Measurements from ENCODE around the gene TOMM5. TPM values are rescaled to one million over a fixed set of nuclear protein-coding genes. Genes with fewer than 3 reads are reported as not detected.

The TOMM5 gene
- total RNA-seq, 1 experiment from 2014 or later: 161 TPM

DNA sequence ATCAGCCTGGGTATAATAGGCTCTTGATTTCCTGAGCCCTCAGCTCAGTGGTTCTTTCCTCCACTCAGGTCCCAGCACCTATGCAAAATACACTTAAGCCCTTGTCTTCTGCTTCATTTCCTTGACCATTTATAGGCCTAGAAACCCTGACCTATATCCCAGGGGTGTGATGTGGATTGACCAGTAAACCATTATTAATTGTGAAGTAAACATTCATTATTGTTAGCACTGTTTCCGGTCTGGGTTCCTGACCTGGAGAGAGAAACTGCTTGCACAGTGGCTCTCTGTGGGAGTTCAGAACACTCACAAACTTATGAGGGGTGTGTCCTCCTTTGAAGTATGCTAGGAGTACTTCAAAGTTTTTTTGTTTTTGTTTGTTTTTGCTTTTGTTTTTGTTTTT, 19.6 kb upstream of the TOMM5 start:
- Histone ChIP-seq H3K9me2 (ENCODE audit: insufficient read depth) (no peaks in the 10 kb centered on the region), H4K20me1 (ENCODE audit: insufficient read depth) (no peaks in the 10 kb centered on the region), H3K79me2 (ENCODE audit: insufficient read depth, low read length) (no peaks in the 10 kb centered on the region), H3K4me3 (replicated peaks in 1 of 2; ENCODE audit: low read depth in 1 of 2, low read length in 2 of 2) (no peak overlapping the region), H3K27ac (ENCODE audit: low read depth, low read length) (no peak overlapping the region), H3K36me3 (ENCODE audit: control insufficient read depth in 1 of 2, insufficient read depth in 2 of 2, low read length in 2 of 2) (no peaks in the 10 kb centered on the region), H3K4me2 (ENCODE audit: low read length) (no peak overlapping the region), H3K9me3 (ENCODE audit: control insufficient read depth in 1 of 2, insufficient read depth in 1 of 2, low read depth in 1 of 2, low read length in 2 of 2) (no peaks in the 10 kb centered on the region), H3K27me3 (ENCODE audit: insufficient read depth, low read length) (peaks cover 9% of the 10 kb centered on the region; the same call in 1 of the 2 replicates), H3K4me1 (ENCODE audit: control insufficient read depth in 1 of 2, insufficient read depth in 2 of 2, low read length in 2 of 2) (no peaks in the 10 kb centered on the region), H3K9ac (ENCODE audit: low read length) (no peak overlapping the region), H2AFZ (ENCODE audit: low read depth, low read length, poor library complexity, severe bottlenecking) (no peak overlapping the region)
- DNase-seq (ENCODE audit: low read depth, low spot score): no peak
- intact Hi-C loops (cut with micrococcal nuclease): no loop called here
- CTCF ChIA-PET: no interaction called here
- POLR2A ChIA-PET: no interaction called here
- RAD21 ChIA-PET (ENCODE audit: low non-redundant PET in 1 of 2, low total read pairs in 2 of 2, uncharacterized antibody in 2 of 2, unreplicated experiment in 2 of 2): no interaction called here
- BruUV-seq (replicated peaks): no TSS peak
- no peak for TF ChIP-seq ELF1 (IDR thresholded peaks at IDR 0.05; ENCODE audit: borderline replicate concordance, low read depth)
- TF ChIP-seq, protein P1, sequence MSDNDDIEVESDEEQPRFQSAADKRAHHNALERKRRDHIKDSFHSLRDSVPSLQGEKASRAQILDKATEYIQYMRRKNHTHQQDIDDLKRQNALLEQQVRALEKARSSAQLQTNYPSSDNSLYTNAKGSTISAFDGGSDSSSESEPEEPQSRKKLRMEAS (IDR thresholded peaks at IDR 0.05): no peak
- no peak for TF ChIP-seq EZH2 (IDR thresholded peaks at IDR 0.05)
- TF ChIP-seq POLR2A (IDR thresholded peaks at IDR 0.05; ENCODE audit: borderline replicate concordance, extremely low read depth, insufficient read depth, insufficient read length): no peak
- no peak for ATAC-seq

DNA sequence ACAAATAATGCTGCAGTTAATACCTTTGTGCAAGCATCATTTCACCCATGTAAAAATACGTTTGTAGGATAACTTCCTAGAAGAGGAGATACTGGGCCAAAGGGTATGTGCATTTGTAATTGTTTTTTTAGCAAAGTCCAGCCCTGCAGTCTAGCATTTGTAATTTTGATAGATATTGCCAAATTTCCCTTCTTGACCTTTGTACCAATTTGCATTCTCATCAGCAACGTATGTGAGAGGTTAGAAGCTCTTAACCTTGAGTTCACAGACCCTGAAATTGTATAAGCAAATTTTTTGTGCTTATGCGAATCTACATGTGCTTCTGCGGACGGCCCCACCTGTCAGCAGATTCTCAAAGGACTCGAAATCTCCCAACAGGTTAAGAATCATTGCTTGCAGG, 18.6 kb upstream of the TOMM5 start:
- no peak overlapping the region for H2AFZ ChIP-seq (ENCODE audit: low read depth, low read length, poor library complexity, severe bottlenecking)
- intact Hi-C loops (cut with micrococcal nuclease): no loop called here
- no peak overlapping the region for H3K9ac ChIP-seq (ENCODE audit: low read length)
- peaks cover 18% of the 10 kb centered on the region; the same call in 1 of the 2 replicates for H3K27me3 ChIP-seq (ENCODE audit: insufficient read depth, low read length)
- POLR2A ChIA-PET: no interaction called here
- H4K20me1 ChIP-seq (ENCODE audit: insufficient read depth): no peaks in the 10 kb centered on the region
- TF ChIP-seq, protein P2, sequence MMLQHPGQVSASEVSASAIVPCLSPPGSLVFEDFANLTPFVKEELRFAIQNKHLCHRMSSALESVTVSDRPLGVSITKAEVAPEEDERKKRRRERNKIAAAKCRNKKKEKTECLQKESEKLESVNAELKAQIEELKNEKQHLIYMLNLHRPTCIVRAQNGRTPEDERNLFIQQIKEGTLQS (IDR thresholded peaks at IDR 0.05): no peak
- no peak overlapping the region for H3K4me2 ChIP-seq (ENCODE audit: low read length)
- ATAC-seq (no peak), DNase-seq (ENCODE audit: low read depth, low spot score) (no peak)
- H3K9me2 ChIP-seq (ENCODE audit: insufficient read depth): no peaks in the 10 kb centered on the region
- H3K9me3 ChIP-seq (ENCODE audit: control insufficient read depth in 1 of 2, insufficient read depth in 1 of 2, low read depth in 1 of 2, low read length in 2 of 2): no peaks in the 10 kb centered on the region
- no peak overlapping the region for H3K4me3 ChIP-seq (replicated peaks in 1 of 2; ENCODE audit: low read depth in 1 of 2, low read length in 2 of 2)
- H3K36me3 ChIP-seq (ENCODE audit: control insufficient read depth in 1 of 2, insufficient read depth in 2 of 2, low read length in 2 of 2): no peaks in the 10 kb centered on the region
- no peaks in the 10 kb centered on the region for H3K4me1 ChIP-seq (ENCODE audit: control insufficient read depth in 1 of 2, insufficient read depth in 2 of 2, low read length in 2 of 2)
- no peaks in the 10 kb centered on the region for H3K79me2 ChIP-seq (ENCODE audit: insufficient read depth, low read length)
- CTCF ChIA-PET: no interaction called here
- RAD21 ChIA-PET (ENCODE audit: low non-redundant PET in 1 of 2, low total read pairs in 2 of 2, uncharacterized antibody in 2 of 2, unreplicated experiment in 2 of 2): no interaction called here
- no peak overlapping the region for H3K27ac ChIP-seq (ENCODE audit: low read depth, low read length)
- BruUV-seq (replicated peaks): no TSS peak
